Muscle of arm (tissue), 12 donors: ENCODE measurements around the gene PCGF1. TPM values are rescaled to one million over a fixed set of nuclear protein-coding genes. Genes with fewer than 3 reads are reported as not detected.
A peak's percentile ranks its signal among the peaks of the same experiment; 100 is the strongest.

Experiments
- DNase-seq: peaks from one replicate; pipeline ENCODE4 v3.0.0-alpha.2; 2013
- polyA plus RNA-seq, 12 donors: library from polyadenylated mRNA; unstranded; fragments of 120-200 nt; gene quantifications; one replicate each; pipeline ENCODE4 v1.2.1, GENCODE V29; 2013; ENCODE audit not compliant: insufficient read length in 12 of 12

Gene PCGF1
- polyA plus RNA-seq, 12 donors, result 10.4 to 19.6 (median 13.0) TPM; not detected in 2

DNA sequence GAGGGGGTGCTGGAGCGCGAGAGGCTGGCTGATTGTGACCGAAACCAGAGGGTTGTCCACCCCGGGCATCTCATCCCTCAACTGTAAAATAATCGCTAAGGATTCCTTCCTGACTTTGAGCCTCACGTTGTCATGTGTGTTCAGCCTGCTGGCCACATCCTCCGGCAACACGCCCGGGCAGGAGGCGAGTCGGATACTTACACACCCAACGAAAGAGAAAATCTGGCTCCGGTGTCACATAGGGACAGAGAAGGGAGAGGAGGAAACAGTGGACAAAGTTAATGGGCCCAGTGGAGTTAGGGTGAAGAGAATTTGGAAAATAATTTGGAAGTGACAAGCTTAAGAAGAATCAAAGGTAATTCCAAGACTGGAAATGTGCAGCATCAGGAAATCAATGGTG is 9.2 kb upstream of the PCGF1 start:
- no peak for DNase-seq

GRCh38 chr2:74515981-74516633 is 8.6 kb upstream of the PCGF1 start:
- no peak for DNase-seq

DNA sequence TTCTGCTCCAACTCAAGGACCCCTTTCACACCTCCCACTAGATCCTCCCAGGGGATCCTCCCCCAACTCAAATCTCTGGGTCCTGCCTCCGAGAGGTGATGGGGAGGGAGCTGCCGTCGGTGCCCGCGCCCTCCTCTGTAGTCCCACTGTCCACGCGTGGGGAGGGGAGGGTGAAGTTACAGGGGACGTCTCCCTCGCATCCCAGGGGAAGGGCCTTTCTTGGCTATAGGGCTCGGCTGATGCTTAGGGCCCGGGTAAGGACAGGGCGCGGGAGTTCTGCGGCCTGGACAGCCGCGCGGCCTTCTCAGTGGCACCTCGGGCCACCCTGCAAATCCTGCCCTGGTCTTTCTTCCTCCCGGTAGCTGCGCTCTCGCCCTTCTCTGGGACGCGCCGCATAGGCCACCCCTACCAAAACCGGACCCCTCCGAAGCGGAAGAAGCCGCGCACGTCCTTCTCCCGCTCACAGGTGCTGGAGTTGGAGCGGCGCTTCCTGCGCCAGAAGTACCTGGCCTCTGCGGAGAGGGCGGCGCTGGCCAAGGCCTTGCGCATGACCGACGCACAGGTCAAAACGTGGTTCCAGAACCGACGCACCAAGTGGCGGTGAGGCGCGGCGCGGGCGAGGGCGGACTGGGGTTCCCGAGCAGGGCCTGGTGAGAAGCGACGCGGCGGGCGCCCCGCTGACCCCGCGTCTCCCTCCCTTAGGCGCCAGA is 7.9 kb upstream of the PCGF1 start:
- DNase-seq, result no peak

GRCh38 chr2:74514368-74515270 is 7.1 kb upstream of the PCGF1 start, which contains the start of gene TLX2:
TSS of gene TLX2 (plus strand) at chr2:74514450. CDS start at chr2:74514807, 357 bp downstream.
- no peak for DNase-seq

DNA sequence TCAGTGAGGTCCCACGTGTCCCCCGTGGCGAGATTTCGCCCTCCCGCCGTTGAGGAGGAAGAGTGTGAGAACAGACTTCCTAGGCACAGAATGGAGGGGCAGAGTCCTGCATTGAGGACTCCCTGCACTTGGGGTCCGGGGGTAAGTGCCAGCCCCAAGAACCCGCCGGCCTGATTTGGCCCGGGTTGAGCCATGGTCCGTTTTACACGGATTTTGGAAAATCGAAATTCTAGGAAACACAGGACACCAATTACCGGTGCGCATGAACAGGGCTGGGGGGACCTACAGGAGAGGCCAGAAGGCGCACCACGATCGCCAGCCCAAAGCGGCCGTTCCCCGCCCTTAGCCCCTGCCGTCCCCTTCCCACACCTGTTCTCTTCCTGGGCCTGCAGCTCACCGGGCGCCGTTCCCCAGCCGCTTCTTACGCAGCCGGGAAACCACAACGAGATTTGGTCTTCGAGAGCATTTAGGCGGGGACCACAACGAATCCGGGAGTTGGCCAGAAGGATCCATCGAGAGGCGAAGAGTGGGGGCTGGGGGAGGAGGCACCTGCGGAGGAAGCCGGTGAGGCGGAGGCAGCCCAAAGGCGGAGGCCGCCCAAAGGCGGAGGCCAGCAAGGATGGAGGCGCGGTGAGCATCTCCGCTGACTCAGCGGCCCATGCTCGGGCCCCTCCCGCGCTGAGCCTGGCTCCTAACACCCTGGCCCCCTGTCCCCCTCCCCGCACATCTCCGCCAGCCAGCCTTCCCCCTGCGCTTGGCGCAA is 6.3 kb upstream of the PCGF1 start:
- DNase-seq, result no peak

DNA sequence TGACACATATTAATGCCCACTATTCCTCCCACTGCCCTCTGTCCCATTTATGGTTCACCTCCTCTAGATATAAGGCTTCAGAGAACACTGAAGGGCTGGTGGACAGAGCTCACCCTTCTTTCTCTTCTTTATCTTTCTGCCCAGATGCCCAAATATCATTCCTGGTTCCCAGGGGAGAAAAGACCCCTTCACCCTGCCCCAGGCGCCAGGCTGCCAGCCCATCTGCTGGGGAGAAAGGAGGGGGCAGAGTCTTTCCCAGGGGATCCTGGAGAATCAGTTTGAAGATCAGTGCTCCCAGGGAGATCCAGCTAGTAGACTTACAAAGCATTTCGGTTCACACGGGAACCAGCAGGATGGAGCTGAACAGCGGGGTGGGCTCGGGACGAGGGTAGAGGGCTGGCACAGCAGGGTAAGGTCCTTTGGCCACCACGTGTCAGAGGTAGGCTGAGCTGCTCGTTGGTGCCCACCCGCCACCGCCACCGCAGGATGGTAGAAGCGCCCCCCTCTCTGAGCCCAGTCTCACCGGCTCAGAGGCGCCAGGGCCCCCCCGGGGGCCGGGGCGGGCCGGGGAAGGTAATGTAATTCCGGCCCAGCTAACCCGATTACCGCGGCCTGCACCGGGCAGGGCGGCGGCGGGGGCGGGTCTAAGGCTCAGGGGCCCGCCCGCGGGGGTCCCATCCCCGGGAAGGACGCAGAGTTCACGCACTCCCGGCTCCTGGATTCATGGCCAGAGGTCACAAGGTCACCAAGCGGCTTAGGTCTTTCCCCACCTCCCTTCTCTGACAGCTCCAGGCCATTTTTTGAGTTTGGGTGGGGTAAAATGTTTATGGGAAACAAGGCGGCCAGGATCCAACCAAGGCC is 5.5 kb upstream of the PCGF1 start:
- DNase-seq, result no peak

DNA sequence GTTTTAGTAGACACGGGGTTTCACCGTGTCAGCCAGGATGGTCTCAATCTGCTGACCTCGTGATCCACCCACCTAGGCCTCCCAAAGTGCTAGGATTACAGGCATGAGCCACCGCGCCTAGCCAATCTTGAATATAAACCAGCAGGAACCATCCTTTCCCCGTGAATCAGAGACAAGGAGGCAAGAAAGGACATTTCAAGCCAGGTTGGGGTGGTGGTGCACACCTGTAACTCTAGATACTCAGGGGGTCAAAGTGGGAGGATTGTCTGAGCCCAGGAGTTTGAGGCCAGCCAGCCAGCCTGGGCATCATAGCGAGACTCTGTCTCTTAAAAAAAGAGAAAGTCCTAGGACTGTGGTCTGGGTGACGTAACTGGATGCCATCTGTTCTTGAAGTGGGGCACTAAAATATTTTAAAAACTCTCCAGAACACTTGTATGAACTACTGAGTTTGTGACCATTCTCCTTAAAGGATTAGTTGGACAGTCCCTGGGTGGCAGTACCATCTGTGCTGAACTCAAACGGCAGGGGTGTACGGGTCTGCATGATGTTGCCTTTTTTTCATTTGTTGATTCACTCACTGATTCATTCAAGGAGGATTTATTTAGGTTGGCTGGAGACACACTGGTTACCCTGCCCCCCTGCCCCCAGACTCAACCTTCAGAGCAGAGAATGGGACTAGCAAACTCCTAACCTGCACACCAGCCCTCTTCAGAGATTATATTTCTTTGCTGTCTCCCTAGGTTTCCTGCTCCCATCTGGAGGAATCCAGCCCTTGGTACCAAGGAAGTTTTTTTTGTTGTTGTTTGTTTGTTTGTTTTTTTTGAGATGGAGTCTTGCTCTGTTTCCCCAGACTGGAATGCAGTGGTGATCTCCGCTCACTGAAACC is 3.9 kb upstream of the PCGF1 start:
- DNase-seq, result no peak

- no peak for DNase-seq
Measured at GRCh38 chr2:74510272-74510671, 2.8 kb upstream of the PCGF1 start.

GRCh38 chr2:74507926-74508520 is 528 bp upstream of the PCGF1 start:
- no peak for DNase-seq

DNA sequence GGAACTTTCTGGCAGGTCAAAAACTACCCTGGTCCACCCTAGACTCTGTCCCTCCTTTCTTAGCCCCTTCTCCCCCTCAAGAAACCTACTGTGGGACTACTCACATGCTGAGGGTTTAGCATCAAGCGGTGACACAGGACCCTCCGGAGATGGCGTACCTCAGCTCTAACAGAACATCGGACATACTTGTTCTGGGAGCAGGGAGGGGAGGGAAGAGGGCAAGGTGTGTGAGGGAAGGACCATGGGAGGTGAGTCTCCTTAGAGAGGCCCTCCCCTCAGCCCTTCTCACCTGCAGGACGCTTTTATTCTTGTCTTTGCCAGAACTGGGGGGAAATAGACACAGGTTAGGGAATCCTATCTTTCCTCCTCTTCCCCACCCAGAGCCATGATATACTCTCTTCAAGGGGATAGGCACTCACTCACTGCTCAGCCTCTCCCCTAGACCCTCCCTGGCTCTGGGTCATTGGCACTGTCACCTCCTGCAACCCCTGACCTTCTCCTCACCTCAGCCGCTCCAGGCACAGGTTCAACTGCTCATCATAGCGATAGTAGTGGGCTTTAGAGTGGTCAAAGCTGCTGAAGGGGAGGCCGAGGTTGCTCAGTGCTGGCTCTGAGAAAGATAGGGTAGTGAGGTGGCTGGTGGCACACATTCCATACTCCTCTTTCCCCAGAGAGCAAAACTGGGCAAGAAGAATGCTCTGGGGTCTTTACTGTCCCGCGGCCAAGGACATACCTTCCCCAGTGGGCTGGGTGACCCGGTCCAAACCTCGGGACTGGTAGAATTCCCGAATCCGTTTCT is 1.8 kb downstream of the PCGF1 start:
- DNase-seq, result no peak

DNA sequence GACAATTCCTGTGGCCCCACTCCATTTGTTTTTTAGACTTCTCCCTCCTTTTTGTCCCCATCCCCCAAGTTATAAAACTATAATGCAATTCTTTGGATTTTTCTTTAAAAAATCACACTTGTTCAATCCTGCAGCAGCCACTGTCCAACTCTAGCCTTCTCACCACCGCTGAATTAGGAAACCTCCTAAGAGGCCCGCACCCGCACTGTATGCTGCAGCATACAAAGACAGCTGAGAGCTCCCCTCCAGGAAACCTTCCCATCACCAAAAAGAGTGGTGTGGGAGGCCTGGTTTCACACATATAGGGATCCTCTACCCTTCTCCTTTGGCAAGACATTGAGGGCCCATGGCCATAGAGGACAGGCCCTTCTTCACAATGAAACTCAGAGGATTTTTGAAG is 2.9 kb downstream of the PCGF1 start:
- no peak for DNase-seq

DNA sequence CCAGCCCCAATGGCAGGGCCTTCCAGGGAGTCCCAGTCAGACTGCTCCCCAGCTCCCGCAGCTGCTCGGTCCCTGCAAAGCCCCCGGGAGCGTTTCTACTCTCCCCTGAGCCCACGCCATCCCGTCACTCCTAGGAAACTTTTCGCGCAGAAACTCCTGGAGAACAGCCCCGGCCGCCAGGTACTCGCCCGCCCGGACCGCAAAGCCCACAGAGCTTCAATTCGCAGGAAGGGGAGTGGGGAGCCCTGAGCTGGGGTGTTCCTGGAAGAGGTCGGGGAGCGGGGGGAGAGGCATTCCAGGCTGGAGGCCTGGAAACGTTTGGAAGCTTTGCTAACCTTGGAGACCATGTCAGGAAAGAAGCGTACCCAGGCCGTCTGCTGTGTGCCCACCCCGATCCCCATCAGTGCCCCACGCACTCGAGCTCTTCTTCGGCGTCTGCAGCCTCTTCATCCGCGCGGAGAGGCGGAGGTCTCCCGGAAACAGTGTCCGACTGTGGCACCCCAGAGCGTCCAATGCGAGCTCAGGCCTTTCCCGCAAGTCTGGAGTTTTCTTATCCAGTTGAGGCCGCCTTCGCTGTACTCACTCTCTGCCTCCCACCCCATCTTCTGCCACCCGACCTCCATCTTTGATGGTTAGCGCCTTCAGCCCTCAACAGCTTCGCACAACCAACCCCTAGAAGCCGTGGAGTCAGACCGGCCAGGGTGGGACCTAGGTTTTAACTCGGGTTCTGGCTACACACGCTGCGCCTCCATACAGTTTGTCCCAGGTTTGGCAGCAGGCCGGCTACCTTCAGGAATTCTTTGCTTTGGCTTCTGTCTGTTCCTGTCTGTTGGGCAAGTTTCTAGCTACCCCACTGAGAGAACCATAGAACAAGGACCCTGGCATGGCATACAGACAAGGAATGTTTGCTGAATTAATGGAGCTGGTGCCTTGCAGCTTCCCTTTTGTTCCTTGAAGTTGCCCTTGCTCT is 3.7 kb downstream of the PCGF1 start:
- no peak for DNase-seq

DNA sequence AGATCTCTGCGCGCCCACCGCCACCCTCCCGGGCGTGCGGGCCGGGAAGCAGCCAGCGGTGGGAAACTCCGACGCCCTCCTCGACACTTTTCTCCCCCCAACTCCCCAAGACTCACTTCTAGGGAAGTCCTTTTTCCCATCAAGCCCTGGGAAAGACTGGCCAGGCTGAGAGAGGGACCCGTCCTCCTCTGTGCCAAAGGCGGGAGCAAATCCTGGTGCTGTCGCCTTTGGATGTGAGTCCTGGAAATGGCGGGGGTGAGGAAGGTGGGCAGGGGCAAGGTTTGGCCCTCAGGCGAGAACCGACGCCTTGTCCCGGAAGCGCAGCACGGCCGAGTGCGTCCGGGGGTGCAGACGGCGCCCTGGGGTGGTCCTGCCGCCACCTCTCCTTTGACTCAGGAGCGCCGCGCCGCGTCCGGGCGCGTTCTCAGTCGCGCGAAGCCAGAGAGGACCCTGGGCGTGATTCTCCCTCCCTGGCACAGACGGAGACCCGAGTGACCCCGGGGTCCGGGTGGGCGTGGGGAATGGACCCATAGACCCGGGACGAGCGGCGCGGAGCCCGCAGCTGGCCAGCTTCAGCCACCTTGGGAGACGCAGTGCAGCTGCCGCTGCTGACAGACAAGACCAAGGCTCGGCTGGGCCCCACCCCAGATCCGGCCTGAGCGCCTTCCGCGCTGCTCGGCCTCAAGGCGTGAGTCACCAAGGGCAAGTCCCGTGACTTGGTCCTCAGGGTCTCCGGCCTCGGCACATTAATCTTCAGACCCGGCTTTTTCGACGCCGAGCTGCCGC is 4.6 kb downstream of the PCGF1 start:
- peak; percentile 67 for DNase-seq

DNA sequence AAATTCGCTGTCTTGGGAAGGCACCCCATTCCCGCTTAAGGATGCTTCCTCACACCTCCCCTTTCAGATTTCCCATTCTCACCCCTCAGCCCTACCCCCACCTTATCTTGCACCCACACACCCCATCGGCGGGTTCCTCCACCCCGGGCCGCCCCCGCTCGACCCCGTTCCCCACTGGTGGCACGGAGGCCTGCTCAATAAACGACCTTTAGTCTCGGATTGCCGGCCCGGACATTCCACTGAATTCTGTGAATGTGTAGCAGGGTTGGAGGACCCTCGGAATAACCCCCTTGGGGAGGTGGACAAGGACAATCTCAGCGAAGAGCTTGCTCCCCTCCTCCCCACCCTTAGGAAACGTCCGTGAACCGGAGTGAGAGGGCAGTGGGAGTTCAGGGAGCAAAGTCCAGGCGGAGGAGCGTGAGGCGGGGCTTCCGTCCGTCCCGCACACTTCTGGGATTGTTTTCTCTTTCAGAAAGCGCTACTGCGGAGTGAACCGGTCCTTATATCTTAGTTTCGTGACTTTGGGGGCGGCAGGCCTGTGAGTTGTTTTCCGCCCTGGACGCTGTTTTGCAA is 5.3 kb downstream of the PCGF1 start:
- DNase-seq, result no peak

- DNase-seq, result no peak
Measured at GRCh38 chr2:74501335-74502071, 6.0 kb downstream of the PCGF1 start.
